Measurements from ENCODE around the gene SLCO3A1.
"Not testable (repeated sequence)": the region's sequence is repeated elsewhere in the genome, so short reads cannot be mapped to it uniquely, and the experiment has no call there.

Gene SLCO3A1

DNA sequence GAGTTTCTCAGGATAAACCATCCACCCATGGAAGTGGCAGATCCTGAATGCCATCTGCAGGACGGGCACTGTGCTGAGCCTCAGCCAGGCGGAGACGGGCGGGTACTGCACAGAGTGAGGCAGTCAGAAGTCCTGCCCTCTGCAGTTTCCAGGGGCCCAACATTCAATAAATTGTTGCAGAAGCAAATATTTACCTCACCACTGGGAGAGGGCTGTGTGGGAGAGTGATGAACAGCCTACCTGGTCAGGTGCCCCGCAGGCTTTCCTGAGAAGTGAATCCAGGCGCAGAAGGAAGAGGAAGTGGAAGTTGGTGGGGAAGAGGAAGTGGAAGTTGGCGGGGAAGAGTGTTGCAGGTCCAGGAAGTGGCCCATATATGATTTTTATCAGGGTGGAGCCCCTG, 100.8 kb downstream of the SLCO3A1 start:
- H3K9ac ChIP-seq (ENCODE audit: low read depth in 1 of 2, low read length in 2 of 2): no peak overlapping the region
- H3K27ac ChIP-seq (ENCODE audit: low read depth, low read length): no peak overlapping the region
- H3K4me3 ChIP-seq (ENCODE audit: low read depth in 1 of 2, low read length in 2 of 2): no peak overlapping the region
- H3K9me3 ChIP-seq (ENCODE audit: control insufficient read depth in 1 of 2, low read length in 2 of 2): no peaks in the 10 kb centered on the region
- no peaks in the 10 kb centered on the region for H3K27me3 ChIP-seq (ENCODE audit: control insufficient read depth in 1 of 2, insufficient read depth in 2 of 2, low read length in 2 of 2)
- H3K36me3 ChIP-seq (ENCODE audit: control insufficient read depth in 1 of 2, insufficient read depth in 2 of 2, low read length in 2 of 2): no peaks in the 10 kb centered on the region
- peaks cover 0 to 7% of the 10 kb centered on the region in 2 donors for H3K4me1 ChIP-seq (ENCODE audit: control insufficient read depth in 1 of 2, insufficient read depth in 2 of 2, low read length in 2 of 2)

DNA sequence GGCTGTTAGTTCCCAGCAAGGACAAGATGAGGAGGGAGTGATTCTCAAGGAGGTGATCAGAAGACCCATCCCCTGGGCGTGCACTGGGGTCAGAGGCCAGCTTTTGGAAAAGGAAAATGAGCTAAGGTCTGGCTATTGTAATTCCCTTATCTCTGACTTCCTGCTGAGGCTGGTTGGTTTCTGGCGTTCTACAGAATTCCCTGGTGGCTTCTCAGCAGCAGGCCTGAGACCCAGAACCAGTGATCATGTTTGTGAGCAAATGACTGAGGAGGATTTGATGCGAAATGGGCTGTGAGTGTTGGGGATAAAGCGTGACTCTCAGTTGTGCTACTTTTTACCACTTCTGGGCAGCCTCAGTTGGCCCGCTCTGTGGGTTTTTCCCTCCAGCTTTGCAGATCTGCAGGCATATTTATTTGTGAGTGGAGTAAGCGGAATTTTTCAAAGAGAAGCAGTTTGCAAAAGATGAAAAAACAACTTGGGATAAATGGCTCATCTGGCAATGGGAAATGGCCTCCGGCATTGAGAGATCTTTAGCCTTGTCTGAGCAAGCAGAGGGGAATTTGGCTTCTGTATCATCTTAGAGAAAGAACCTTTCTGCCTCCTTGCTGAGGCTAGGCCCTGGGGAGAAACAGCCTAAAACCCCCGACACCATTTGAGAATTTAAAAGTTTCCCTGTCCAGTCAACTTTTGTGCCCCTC, 102.7 kb downstream of the SLCO3A1 start:
- Histone ChIP-seq H3K9me3 (ENCODE audit: control insufficient read depth in 1 of 2, low read length in 2 of 2) (no peaks in the 10 kb centered on the region), H3K4me3 (ENCODE audit: low read depth in 1 of 2, low read length in 2 of 2) (no peak overlapping the region), H3K36me3 (ENCODE audit: control insufficient read depth in 1 of 2, insufficient read depth in 2 of 2, low read length in 2 of 2) (no peaks in the 10 kb centered on the region), H3K9ac (ENCODE audit: low read depth in 1 of 2, low read length in 2 of 2) (no peak overlapping the region), H3K4me1 (ENCODE audit: control insufficient read depth in 1 of 2, insufficient read depth in 2 of 2, low read length in 2 of 2) (peaks cover 0 to 7% of the 10 kb centered on the region in 2 donors), H3K27me3 (ENCODE audit: control insufficient read depth in 1 of 2, insufficient read depth in 2 of 2, low read length in 2 of 2) (no peaks in the 10 kb centered on the region), H3K27ac (ENCODE audit: low read depth, low read length) (no peak overlapping the region)

DNA sequence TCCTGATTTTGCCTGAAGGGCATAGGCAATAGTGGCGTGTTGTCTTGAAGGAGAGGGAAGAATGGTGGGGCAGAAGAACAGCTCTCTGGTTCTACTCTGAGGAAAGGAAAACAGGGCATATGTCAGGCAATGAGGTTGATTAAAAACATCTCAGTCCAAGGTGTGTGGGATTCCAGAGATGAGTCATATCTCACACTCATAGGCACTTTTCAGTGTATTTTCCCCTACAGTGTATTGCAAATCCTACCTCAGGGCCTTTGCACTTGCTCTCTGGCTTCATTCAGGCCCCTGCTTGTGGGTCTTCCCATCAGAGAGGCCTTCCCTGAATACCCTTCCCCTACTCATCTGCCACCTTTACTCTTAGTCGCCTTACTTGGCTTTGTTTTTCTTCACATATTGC, 107.8 kb downstream of the SLCO3A1 start:
- H3K36me3 ChIP-seq (ENCODE audit: control insufficient read depth in 1 of 2, insufficient read depth in 2 of 2, low read length in 2 of 2): no peaks in the 10 kb centered on the region
- H3K9ac ChIP-seq (ENCODE audit: low read depth in 1 of 2, low read length in 2 of 2): no peak overlapping the region
- H3K27ac ChIP-seq (ENCODE audit: low read depth, low read length): no peak overlapping the region
- peaks cover 0 to under 1% of the 10 kb centered on the region in 2 donors for H3K4me1 ChIP-seq (ENCODE audit: control insufficient read depth in 1 of 2, insufficient read depth in 2 of 2, low read length in 2 of 2)
- H3K9me3 ChIP-seq (ENCODE audit: control insufficient read depth in 1 of 2, low read length in 2 of 2): no peaks in the 10 kb centered on the region
- H3K27me3 ChIP-seq (ENCODE audit: control insufficient read depth in 1 of 2, insufficient read depth in 2 of 2, low read length in 2 of 2): no peaks in the 10 kb centered on the region
- no peak overlapping the region for H3K4me3 ChIP-seq (ENCODE audit: low read depth in 1 of 2, low read length in 2 of 2)

GRCh38 chr15:91963747-91964146, 110.2 kb downstream of the SLCO3A1 start:
- H3K36me3 ChIP-seq (ENCODE audit: control insufficient read depth in 1 of 2, insufficient read depth in 2 of 2, low read length in 2 of 2); H3K9me3 ChIP-seq (ENCODE audit: control insufficient read depth in 1 of 2, low read length in 2 of 2); H3K9ac ChIP-seq (ENCODE audit: low read depth in 1 of 2, low read length in 2 of 2); H3K27me3 ChIP-seq (ENCODE audit: control insufficient read depth in 1 of 2, insufficient read depth in 2 of 2, low read length in 2 of 2); H3K27ac ChIP-seq (ENCODE audit: low read depth, low read length); H3K4me1 ChIP-seq (ENCODE audit: control insufficient read depth in 1 of 2, insufficient read depth in 2 of 2, low read length in 2 of 2); H3K4me3 ChIP-seq (ENCODE audit: low read depth in 1 of 2, low read length in 2 of 2): not testable (repeated sequence)

- Histone ChIP-seq H3K4me3 (ENCODE audit: low read depth in 1 of 2, low read length in 2 of 2) (no peak overlapping the region), H3K4me1 (ENCODE audit: control insufficient read depth in 1 of 2, insufficient read depth in 2 of 2, low read length in 2 of 2) (no peaks in the 10 kb centered on the region)
Observed at GRCh38 chr15:91965501-91966193, 112.1 kb downstream of the SLCO3A1 start.

GRCh38 chr15:91966194-91966552, 112.7 kb downstream of the SLCO3A1 start:
- Histone ChIP-seq H3K4me1 (ENCODE audit: control insufficient read depth in 1 of 2, insufficient read depth in 2 of 2, low read length in 2 of 2) (no peaks in the 10 kb centered on the region), H3K36me3 (ENCODE audit: control insufficient read depth in 1 of 2, insufficient read depth in 2 of 2, low read length in 2 of 2) (no peaks in the 10 kb centered on the region), H3K4me3 (ENCODE audit: low read depth in 1 of 2, low read length in 2 of 2) (no peak overlapping the region), H3K9ac (ENCODE audit: low read depth in 1 of 2, low read length in 2 of 2) (no peak overlapping the region), H3K27me3 (ENCODE audit: control insufficient read depth in 1 of 2, insufficient read depth in 2 of 2, low read length in 2 of 2) (no peaks in the 10 kb centered on the region), H3K27ac (ENCODE audit: low read depth, low read length) (no peak overlapping the region), H3K9me3 (ENCODE audit: control insufficient read depth in 1 of 2, low read length in 2 of 2) (no peaks in the 10 kb centered on the region)

More at GRCh38 chr15:91965501-91966193, 112.1 kb downstream of the SLCO3A1 start:
- Histone ChIP-seq H3K9ac (ENCODE audit: low read depth in 1 of 2, low read length in 2 of 2) (no peak overlapping the region), H3K36me3 (ENCODE audit: control insufficient read depth in 1 of 2, insufficient read depth in 2 of 2, low read length in 2 of 2) (no peaks in the 10 kb centered on the region), H3K27me3 (ENCODE audit: control insufficient read depth in 1 of 2, insufficient read depth in 2 of 2, low read length in 2 of 2) (no peaks in the 10 kb centered on the region), H3K27ac (ENCODE audit: low read depth, low read length) (no peak overlapping the region), H3K9me3 (ENCODE audit: control insufficient read depth in 1 of 2, low read length in 2 of 2) (no peaks in the 10 kb centered on the region)

DNA sequence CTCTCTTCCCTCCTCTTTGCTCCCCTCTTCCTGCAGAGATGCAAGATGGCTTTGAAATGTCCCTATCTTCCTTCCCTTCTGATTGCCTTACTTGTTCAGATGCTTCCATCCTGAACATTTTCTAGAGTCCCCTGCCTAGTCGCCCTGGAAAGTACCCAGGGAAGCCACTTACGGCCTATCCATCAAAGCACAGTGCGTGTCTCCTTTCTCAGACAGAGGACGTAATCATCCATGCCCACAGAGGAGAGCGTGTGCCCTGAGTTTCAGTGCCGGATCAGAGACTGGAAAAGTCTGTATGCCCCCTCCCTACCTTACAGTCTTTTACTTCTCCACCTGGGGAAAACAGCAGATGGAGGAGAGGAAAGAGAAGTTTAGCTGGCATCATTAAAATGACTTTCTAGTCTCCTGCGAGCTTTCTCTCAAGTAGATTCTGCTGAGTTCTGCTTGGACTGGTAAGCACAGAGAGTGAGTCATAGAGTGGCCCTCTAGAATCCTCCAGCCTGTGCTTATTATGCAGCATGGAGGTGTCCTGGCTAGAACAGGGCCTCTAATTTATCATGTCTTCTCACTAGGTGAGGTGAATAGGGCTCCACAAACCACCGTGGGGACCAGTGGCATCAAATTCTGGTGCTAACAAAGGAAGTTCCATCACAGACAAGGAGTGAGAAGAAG, 114.6 kb downstream of the SLCO3A1 start:
- H3K27me3 ChIP-seq (ENCODE audit: control insufficient read depth in 1 of 2, insufficient read depth in 2 of 2, low read length in 2 of 2): no peaks in the 10 kb centered on the region
- no peak overlapping the region for H3K4me3 ChIP-seq (ENCODE audit: low read depth in 1 of 2, low read length in 2 of 2)
- no peaks in the 10 kb centered on the region for H3K9me3 ChIP-seq (ENCODE audit: control insufficient read depth in 1 of 2, low read length in 2 of 2)
- H3K9ac ChIP-seq (ENCODE audit: low read depth in 1 of 2, low read length in 2 of 2): no peak overlapping the region
- no peak overlapping the region for H3K27ac ChIP-seq (ENCODE audit: low read depth, low read length)
- no peaks in the 10 kb centered on the region for H3K4me1 ChIP-seq (ENCODE audit: control insufficient read depth in 1 of 2, insufficient read depth in 2 of 2, low read length in 2 of 2)
- no peaks in the 10 kb centered on the region for H3K36me3 ChIP-seq (ENCODE audit: control insufficient read depth in 1 of 2, insufficient read depth in 2 of 2, low read length in 2 of 2)

DNA sequence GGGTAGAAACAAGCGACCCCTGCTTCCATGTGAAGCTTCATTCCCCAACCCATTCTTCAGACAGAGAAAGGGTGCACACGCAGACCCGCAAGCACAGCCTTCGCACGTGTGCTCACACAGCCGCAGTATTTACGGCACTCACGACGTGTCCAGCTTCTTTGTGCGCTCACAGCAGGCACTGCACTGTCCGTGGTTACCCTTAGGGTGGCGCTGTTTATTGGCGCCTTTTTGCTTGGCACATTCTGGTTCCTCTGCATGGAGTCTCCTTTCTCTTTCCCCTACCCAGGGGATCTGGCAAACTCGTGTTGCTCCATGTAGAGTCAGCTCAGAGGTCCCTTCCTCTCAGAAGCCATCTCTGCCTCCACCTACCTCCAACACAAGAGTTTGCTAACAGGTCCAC, 115.1 kb downstream of the SLCO3A1 start:
- no peak overlapping the region for H3K4me3 ChIP-seq (ENCODE audit: low read depth in 1 of 2, low read length in 2 of 2)
- H3K27ac ChIP-seq (ENCODE audit: low read depth, low read length): no peak overlapping the region
- H3K27me3 ChIP-seq (ENCODE audit: control insufficient read depth in 1 of 2, insufficient read depth in 2 of 2, low read length in 2 of 2): no peaks in the 10 kb centered on the region
- no peaks in the 10 kb centered on the region for H3K9me3 ChIP-seq (ENCODE audit: control insufficient read depth in 1 of 2, low read length in 2 of 2)
- H3K9ac ChIP-seq (ENCODE audit: low read depth in 1 of 2, low read length in 2 of 2): no peak overlapping the region
- H3K4me1 ChIP-seq (ENCODE audit: control insufficient read depth in 1 of 2, insufficient read depth in 2 of 2, low read length in 2 of 2): no peaks in the 10 kb centered on the region
- no peaks in the 10 kb centered on the region for H3K36me3 ChIP-seq (ENCODE audit: control insufficient read depth in 1 of 2, insufficient read depth in 2 of 2, low read length in 2 of 2)

DNA sequence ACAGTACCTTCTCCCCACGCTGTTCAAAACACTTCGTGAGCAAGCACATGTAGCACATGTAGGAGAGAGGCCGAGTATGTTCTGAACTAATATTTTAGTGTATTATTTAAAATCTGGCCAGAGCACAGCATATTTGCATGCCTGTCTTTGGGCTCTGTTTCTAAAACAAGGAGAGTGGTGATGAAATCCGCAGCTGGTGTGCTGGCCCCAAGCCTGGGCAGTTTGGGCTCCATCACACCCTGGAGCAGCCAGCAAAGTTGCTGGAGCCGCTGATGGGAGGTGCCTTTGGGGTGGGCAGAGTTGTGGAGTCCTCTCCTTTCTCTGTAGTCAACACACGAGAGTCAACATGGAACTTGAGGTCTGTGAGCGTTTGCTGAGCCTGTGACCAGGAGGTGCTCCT, 116.6 kb downstream of the SLCO3A1 start:
- no peaks in the 10 kb centered on the region for H3K27me3 ChIP-seq (ENCODE audit: control insufficient read depth in 1 of 2, insufficient read depth in 2 of 2, low read length in 2 of 2)
- no peaks in the 10 kb centered on the region for H3K36me3 ChIP-seq (ENCODE audit: control insufficient read depth in 1 of 2, insufficient read depth in 2 of 2, low read length in 2 of 2)
- no peak overlapping the region for H3K9ac ChIP-seq (ENCODE audit: low read depth in 1 of 2, low read length in 2 of 2)
- no peaks in the 10 kb centered on the region for H3K9me3 ChIP-seq (ENCODE audit: control insufficient read depth in 1 of 2, low read length in 2 of 2)
- no peak overlapping the region for H3K4me3 ChIP-seq (ENCODE audit: low read depth in 1 of 2, low read length in 2 of 2)
- no peak overlapping the region for H3K27ac ChIP-seq (ENCODE audit: low read depth, low read length)
- no peaks in the 10 kb centered on the region for H3K4me1 ChIP-seq (ENCODE audit: control insufficient read depth in 1 of 2, insufficient read depth in 2 of 2, low read length in 2 of 2)

DNA sequence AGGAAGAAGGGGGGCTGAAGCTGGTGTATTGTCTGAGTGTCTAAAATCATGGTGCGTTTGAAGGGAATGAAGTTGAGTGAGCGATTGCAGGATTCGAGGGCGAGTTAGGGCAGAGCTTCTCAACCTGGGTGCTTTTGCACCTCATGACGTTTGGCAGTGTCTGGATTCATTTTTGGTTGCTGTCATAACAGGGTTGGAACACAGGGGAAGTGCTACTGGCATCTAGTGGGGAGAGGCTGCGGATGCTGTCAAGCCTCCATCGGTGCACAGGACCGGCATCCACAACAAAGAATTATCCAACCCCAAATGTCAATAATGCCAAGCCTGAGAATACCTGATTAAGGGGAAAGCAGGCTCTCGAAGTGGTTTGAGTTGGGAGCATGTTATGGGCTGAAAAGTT, 120.0 kb downstream of the SLCO3A1 start:
- H3K27ac ChIP-seq (ENCODE audit: low read depth, low read length): no peak overlapping the region
- no peak overlapping the region for H3K9ac ChIP-seq (ENCODE audit: low read depth in 1 of 2, low read length in 2 of 2)
- no peaks in the 10 kb centered on the region for H3K27me3 ChIP-seq (ENCODE audit: control insufficient read depth in 1 of 2, insufficient read depth in 2 of 2, low read length in 2 of 2)
- H3K4me1 ChIP-seq (ENCODE audit: control insufficient read depth in 1 of 2, insufficient read depth in 2 of 2, low read length in 2 of 2): no peaks in the 10 kb centered on the region
- no peaks in the 10 kb centered on the region for H3K36me3 ChIP-seq (ENCODE audit: control insufficient read depth in 1 of 2, insufficient read depth in 2 of 2, low read length in 2 of 2)
- no peak overlapping the region for H3K4me3 ChIP-seq (ENCODE audit: low read depth in 1 of 2, low read length in 2 of 2)
- H3K9me3 ChIP-seq (ENCODE audit: control insufficient read depth in 1 of 2, low read length in 2 of 2): no peaks in the 10 kb centered on the region
